HL-60 (cell line): Measurements from ENCODE around the gene LTBP3.

ENCODE experiments used
- DNase-seq, 2 experiments: peaks; one replicate each; pipeline ENCODE4 v3.0.0-alpha.2; 2010 to 2020; ENCODE audit warnings: low read depth in 1 of 2, low spot score in 1 of 2
- H3K27ac ChIP-seq: fragments of 250-450 bp; sonication (Bioruptor Pico); replicated peaks from 2 replicates; pipeline ENCODE4 v1.5.1; 2020; ENCODE audit warnings: mild to moderate bottlenecking, moderate library complexity
- H3K27me3 ChIP-seq: fragments of 250-450 bp; sonication (Bioruptor Pico); 2 replicates; pipeline ENCODE4 v1.5.1; 2021; ENCODE audit warnings: mild to moderate bottlenecking, moderate library complexity; ENCODE audit not compliant: insufficient read depth, poor library complexity, severe bottlenecking
- H3K4me3 ChIP-seq: replicated peaks from 2 replicates; pipeline ENCODE4 v1.5.1; 2011; ENCODE audit warnings: mild to moderate bottlenecking, control low read depth, low read length; ENCODE audit not compliant: insufficient read depth
- CTCF ChIP-seq: IDR thresholded peaks from one replicate; pipeline ENCODE4 v1.5.1; 2011; ENCODE audit warnings: low read length, control low read depth, inconsistent platforms; ENCODE audit not compliant: insufficient read depth
- GABPA ChIP-seq: IDR thresholded peaks from 2 replicates; pipeline ENCODE4 v1.6.1; 2012; ENCODE audit warnings: low read depth
- POLR2AphosphoS5 ChIP-seq: IDR thresholded peaks from 2 replicates; pipeline ENCODE4 v1.6.1; 2012; ENCODE audit warnings: low read depth
- REST ChIP-seq: IDR thresholded peaks from 2 replicates; pipeline ENCODE4 v1.6.1; 2012; ENCODE audit warnings: low read depth; ENCODE audit not compliant: insufficient replicate concordance
- SPI1 ChIP-seq: IDR thresholded peaks from 2 replicates; pipeline ENCODE4 v1.6.1; 2012; ENCODE audit warnings: low read depth, mild to moderate bottlenecking, borderline replicate concordance

The LTBP3 gene

GRCh38 chr11:65536412-65537295 is 21.5 kb downstream of the LTBP3 start:
- H3K27me3 ChIP-seq, result no peaks in the 10 kb centered on the region
- no peak overlapping the region for H3K4me3 ChIP-seq
- no peak overlapping the region for H3K27ac ChIP-seq
- TF ChIP-seq POLR2AphosphoS5 (no peak), SPI1 (no peak), REST (no peak), GABPA (no peak), CTCF (no peak)
- DNase-seq, result no peak

GRCh38 chr11:65535102-65535501 is 23.1 kb downstream of the LTBP3 start:
- no peak for TF ChIP-seq SPI1
- no peak for TF ChIP-seq REST
- no peak for TF ChIP-seq POLR2AphosphoS5
- no peak for TF ChIP-seq CTCF
- TF ChIP-seq GABPA, result no peak
- no peak overlapping the region for H3K27ac ChIP-seq
- H3K27me3 ChIP-seq, result no peaks in the 10 kb centered on the region
- no peak overlapping the region for H3K4me3 ChIP-seq
- no peak for DNase-seq

- Histone ChIP-seq H3K27me3 (no peaks in the 10 kb centered on the region), H3K27ac (no peak overlapping the region), H3K4me3 (no peak overlapping the region)
- DNase-seq, result no peak
- TF ChIP-seq POLR2AphosphoS5 (no peak), SPI1 (no peak), CTCF (no peak), REST (no peak), GABPA (no peak)
These were observed 25.6 kb downstream of the LTBP3 start for GRCh38 chr11:65532388-65533064.
